NCI-H446 (cell line): ENCODE measurements around the gene DGKQ.
"Not testable (repeated sequence)": the region's sequence is repeated elsewhere in the genome, so short reads cannot be mapped to it uniquely, and the experiment has no call there.

Source experiments
- DNase-seq, 2 experiments: peaks; one replicate each; lab custom pipeline; 2025; lab: John Stamatoyannopoulos, UW

Gene DGKQ

GRCh38 chr4:921830-922331 is 51.5 kb downstream of the DGKQ start:
- DNase-seq: no peak

DNA sequence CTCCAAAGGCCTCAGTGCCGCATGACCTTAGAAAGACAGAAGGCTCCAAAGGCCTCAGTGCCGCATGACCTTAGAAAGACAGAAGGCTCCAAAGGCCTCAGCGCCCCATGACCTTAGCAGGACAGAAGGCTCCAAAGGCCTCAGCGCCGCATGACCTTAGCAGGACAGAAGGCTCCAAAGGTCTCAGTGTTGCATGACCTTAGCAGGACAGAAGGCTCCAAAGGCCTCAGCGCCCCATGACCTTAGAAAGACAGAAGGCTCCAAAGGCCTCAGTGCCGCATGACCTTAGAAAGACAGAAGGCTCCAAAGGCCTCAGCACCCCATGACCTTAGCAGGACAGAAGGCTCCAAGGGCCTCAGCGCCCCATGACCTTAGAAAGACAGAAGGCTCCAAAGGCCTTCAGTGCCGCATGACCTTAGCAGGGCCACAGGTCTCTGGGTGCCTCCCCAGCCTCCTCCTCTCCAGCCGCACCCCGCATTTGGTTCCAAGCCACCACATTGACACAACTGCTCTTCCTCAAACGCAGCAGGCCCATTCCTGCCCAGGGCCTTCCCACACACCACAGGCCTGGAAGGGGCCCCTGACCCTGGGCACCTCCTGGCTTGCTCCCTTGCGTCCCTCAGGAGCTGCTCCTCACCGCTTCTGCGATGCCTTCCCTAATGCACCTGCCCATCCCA is 54.2 kb downstream of the DGKQ start:
- DNase-seq: not testable (repeated sequence)

DNA sequence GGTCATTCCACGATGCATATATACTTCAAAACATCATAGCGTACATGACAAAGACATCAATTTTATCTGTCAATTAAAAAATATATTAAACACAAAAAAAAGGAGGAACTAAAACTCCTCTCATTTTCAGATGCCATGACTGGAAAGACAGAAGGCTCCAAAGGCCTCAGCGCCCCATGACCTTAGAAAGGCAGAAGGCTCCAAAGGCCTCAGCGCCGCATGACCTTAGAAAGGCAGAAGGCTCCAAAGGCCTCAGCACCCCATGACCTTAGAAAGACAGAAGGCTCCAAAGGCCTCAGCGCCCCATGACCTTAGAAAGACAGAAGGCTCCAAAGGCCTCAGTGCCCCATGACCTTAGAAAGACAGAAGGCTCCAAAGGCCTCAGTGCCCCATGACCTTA is 54.8 kb downstream of the DGKQ start:
- not testable (repeated sequence) for DNase-seq

DNA sequence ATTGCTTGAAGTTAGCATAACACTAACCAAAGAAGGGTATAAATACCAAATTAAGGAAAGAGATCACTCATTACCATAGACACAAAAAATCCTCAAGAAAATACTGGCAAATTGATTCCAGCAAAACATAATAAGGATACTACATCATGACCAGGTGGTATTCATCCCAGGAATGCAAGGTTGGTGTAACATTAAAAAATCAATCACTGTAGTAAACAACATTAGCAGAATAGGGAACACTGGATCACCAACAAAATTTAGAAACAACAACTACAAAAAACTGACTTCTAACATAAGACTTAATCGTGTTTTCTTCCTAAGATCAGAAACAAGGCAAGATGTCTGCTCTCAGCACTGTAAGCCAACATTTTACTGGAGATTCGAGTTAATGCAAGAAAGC is 55.4 kb downstream of the DGKQ start:
- no peak for DNase-seq

GRCh38 chr4:917466-917865 is 55.9 kb downstream of the DGKQ start:
- DNase-seq: no peak

DNA sequence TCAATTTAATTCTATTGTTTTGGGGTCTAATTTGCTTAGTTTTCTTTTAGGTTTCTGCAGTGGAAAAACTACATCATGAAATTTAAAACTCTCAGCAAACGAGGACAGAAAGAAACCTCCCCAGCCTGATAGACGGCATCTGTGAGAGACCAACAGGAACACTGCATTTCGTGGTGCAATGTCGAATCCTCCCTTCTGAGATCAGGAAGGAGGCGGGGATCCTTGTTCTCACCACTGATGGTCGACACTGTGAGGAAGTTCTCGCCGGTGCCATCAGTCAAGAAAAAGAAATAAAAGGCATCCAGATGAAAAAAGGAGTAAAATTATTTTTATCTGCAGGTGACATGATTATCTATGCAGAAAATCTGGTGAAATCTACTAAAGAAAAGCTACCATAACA is 57.8 kb downstream of the DGKQ start:
- DNase-seq: no peak

GRCh38 chr4:915041-915474 is 58.3 kb downstream of the DGKQ start:
- no peak for DNase-seq

- no peak for DNase-seq
These were observed 58.8 kb downstream of the DGKQ start for GRCh38 chr4:914531-914930.

- no peak for DNase-seq
These were observed 60.1 kb downstream of the DGKQ start for GRCh38 chr4:913280-913618.

DNA sequence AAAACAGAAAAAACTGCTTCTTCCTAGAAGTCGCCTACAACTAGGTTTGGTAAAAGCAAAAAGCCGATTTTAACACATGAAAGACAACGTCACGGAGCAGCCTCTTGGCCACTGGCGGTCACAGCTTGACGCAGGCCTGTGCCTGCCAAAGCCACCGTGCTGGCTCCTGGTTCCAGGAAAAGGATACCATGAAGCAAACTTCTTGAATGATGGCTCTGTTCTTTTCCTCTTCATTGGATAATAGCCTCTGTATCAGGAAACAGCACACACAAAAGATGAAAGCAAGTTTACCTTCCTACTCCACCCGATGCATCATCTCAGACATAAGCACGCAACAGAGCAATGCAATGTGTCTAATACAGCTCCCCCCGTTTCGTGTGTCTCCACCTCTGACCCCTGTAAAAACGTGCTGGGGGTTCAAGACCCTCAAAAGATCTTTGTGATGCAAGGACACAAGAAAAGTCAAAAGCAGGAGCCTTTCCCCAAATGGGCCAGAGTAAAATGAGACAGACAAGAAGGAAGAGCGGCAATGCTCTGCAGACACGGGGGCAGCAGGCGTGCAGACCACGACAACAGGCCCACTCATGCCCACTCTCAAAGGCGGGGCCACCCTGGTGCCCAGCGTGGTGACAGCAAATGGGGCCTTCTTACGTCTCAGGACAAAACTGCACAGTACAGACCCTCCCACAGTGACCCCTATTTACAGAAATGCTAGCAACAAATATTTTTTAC is 60.7 kb downstream of the DGKQ start:
- DNase-seq: no peak

DNA sequence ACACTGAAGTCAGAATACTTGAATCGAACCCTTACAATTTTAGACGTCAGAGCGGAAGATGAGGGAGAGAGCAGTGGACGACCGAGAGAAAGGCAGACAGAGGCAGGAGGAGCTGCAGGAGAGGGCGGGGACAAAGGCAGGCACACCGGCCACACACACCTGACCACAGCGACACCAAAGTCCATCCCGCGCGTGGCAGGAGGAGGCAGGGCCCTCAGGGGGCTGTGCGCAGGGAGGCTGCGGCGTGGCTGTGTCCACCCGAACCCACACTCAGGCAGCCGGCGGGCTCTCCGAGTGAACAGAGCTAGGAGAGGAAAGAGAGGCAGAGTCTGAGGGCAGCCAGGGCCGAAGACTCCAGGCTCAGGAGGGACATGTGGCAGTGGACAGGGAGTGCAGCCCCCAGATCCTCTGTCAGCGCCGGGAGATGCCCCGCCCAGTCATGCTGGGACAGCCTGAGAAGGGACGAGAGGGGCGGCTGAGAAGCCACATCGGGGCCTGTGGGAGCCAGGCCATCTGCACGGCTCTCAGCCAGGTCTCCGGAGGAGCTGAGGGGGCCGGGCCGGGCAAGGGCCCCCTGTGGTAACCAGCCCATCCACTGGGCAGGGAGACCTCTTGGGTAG is 61.4 kb downstream of the DGKQ start:
- DNase-seq: no peak

- DNase-seq: no peak
These were observed 62.1 kb downstream of the DGKQ start for GRCh38 chr4:911221-911751.

DNA sequence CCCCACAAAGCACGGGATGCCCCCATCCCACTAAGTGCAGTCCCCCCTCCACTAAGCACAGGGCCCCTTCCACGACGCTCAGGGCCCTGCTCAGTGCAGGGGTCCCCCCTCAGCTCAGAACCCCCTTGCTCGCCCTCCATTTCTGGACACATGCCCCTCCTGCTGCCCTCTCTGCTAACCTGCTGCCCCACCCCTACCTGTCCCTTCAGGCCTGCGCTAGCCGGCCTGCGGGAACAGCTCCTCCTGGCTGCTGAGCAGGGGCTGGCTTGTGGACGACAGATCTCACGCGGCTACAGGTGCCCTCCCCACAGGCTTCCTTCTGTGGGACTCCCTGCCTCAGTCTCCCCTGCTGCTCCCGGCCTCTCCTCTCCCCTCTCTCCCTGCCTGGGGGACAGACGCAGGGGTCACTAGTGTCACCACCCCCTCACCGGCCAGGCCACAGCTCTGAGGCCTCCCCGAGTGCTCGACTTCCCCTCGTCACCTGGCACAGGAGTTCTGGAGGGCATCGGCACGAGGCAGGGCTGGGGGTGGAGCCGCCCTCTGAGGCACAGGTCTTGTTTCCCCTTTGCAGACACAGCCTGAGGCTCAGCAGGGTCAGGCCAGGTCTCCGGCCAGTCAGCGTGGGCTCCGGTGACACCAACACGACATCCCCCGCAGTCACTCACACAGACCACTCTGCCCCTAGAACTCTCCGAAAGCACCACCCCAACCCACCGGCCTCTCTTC is 62.8 kb downstream of the DGKQ start:
- no peak for DNase-seq

GRCh38 chr4:909821-910220 is 63.5 kb downstream of the DGKQ start:
- DNase-seq: no peak

GRCh38 chr4:909131-909571 is 64.2 kb downstream of the DGKQ start:
- DNase-seq: no peak
